Epithelial cell of prostate (primary cell): Measurements from ENCODE around the gene SLIT3.

ENCODE experiments used
- DNase-seq: peaks from one replicate; pipeline ENCODE4 v3.0.0-alpha.2; 2011; ENCODE audit warnings: low read depth, low spot score
- H3K27ac ChIP-seq: fragments of 450-650 bp; 2 replicates; pipeline ENCODE4 v1.5.1; 2017; ENCODE audit warnings: mild to moderate bottlenecking

The SLIT3 gene

DNA sequence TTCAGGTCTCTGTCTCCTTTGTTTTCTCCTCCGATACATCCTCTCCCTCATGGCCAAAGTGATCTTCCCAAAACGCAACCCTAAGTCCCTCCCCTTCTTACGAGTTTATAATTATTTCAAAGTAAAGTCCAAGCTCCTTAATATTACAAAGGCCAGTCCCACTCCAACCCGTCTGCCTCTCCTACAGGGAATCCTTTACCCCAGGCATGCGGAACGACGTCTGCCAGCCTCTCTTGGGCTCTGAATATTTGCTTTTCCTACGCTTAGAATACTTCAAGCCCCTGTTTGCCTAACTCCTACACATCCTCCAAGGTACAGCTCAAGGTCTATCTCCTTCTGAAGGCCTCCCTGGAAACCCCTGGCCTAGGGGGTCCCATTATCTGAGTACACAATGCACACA is 246.4 kb downstream of the SLIT3 start:
- no peak overlapping the region for H3K27ac ChIP-seq
- no peak for DNase-seq

DNA sequence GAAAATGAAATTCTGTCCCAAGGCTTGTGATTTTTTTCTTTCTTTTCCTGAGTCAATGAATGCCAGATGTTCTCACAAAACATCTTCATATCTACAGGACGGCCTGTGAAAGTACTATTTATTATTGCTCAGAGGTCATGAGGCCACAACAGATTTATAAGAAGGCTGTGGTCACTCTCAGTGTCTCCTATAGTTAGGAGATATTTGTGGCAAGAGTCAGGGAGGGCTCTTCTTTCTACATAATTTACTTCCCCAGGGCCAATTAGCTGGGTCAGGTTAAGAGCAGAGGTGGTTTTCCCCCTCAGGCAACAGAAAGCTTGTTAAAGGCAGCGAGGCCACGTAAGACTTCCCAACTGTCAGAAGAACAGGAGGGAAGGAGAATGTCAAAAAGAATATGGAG is 248.7 kb downstream of the SLIT3 start:
- no peak for DNase-seq
- H3K27ac ChIP-seq, result no peak overlapping the region

DNA sequence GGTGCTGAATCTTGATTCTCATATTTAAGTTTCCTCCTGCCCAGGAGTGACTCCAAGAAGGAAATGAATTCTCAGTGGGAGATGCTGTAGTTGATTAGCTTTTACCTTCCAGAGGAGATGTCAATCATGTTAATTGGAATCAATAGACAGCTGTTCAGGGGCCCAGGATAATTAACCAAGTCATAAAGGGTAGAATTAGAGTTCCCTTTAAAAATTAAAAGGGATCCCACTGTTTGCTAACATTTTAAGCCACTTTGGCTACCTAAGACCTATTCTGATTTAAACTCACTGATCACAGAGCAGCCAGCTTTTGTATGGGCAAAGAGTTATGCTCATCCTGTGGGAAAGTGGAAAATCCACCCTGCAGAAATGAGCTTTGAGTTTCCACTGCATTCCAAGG is 249.6 kb downstream of the SLIT3 start:
- no peak for DNase-seq
- peak overlapping the region; percentile 53 for H3K27ac ChIP-seq

DNA sequence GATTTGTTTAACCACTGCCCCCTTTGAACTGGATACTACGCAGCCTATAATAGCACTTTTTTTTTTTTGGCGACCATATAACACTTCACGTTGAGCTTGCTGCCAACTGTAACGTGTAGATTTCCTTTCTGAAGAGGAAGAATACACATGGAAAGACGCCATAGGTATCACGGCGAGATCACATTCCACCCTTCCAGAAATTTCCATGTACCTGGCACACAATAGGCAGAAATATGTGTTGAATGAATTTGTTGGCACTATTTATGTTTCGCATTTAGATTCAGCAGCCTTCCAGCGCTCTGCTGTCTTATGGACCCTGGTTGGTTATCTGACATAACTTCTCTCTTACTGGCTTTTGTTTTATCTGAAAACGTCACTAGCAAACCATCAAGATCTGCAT is 250.3 kb downstream of the SLIT3 start:
- no peak for DNase-seq
- H3K27ac ChIP-seq, result peak overlapping the region; percentile 53

DNA sequence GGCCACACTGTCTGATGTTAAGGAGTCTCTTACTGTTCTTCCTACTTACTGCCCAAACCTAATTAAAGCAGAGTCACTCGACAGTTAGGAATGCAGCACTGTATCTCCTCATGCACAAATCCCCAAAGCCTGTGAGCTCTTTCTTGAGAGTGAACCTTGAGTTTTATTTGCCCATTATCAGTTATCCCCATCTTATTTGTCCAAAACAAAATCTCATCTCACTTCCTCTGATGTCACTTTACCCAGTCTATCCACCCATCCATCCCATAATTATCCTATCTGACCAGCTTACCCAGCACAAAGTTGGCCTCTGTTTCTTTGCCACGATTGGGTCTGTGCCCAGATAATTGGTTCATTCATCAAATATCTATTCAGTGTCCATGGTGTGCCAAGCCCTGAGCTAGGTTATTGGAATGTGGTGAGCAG is 250.8 kb downstream of the SLIT3 start:
- peak; percentile 48 for DNase-seq
- peak overlapping the region; percentile 53 for H3K27ac ChIP-seq

DNA sequence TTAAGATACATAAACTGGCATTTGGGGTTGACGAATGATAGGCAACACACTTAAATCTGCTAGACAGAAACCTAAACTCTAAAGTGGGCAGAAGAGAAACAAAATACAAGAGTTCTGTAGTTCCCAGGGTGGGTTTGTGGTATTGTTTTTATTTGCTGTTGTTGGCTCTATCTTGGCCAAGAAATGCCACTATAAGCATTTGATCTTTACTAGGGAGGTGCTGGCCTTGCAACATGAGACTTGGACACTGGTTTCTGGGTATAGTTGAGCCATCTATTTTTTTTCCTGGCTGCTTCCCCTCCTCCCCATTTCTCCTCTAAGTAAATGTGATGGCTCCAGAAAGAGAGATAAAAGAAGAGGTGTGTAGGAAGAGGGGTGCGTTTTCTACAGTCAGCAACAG is 251.2 kb downstream of the SLIT3 start:
- no peak for DNase-seq
- H3K27ac ChIP-seq, result peak overlapping the region; percentile 53

DNA sequence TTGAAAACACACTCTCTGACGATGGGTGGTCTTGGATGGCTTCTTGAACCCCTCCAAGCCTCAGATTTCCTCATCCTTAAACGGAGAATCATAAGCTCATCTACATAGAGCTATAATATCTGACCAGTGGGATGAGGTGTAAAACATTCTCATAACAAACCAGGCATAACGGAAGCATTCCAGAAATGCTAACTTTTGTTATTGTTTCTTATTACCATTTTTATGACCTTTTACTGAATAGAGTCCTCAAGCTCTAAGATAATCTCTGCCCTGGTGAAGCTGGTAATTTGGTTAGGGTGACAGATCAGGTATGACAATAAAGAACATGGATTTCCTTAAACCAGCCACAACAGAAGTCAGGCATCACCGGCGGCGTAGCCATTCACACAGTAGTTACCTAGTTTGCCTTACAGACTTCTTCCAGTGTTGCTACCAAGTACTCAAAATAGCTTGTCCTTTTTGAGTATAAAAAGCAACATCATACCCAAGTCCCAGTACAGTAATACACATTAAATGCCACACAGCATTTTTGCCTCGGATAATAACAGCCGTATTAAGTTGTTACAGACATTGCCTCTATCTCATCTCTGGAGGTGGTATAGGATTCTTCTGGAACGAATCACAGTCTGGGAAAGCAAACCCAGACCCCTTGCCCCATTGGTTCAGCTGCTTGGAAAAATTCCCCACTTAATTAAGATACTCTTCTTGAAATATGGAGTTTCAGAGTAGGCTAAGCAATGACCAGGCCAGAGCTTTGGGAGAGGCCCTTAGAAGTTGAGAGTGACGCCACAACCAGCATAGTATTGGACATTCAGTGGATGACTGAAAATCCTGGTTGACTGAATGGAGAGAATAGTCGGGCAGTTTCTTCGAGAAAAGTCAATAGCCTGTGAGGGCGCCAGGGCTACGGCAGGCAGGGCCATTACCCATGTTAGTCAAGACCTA is 252.5 kb downstream of the SLIT3 start:
- no peak for DNase-seq
- H3K27ac ChIP-seq, result no peak overlapping the region

DNA sequence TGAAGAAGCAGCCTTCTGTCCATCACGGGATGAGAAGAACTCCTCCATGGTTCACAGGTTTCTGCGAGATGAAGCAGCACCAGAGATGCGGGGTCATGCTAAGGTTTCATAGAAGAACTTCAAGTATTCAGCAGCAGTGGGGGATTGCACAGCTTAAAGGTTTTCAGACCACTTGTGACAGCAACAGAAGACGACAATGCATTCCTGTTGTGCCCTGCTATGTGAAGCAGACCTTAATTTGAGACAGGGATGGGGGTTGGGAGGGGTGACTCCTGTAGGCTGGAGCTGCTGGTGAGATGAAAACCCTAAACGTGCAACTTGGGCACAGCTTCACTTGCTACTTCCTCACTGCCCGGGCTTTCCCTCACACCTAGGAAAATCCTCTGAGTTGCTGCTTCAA is 256.0 kb downstream of the SLIT3 start:
- no peak for DNase-seq
- no peak overlapping the region for H3K27ac ChIP-seq

DNA sequence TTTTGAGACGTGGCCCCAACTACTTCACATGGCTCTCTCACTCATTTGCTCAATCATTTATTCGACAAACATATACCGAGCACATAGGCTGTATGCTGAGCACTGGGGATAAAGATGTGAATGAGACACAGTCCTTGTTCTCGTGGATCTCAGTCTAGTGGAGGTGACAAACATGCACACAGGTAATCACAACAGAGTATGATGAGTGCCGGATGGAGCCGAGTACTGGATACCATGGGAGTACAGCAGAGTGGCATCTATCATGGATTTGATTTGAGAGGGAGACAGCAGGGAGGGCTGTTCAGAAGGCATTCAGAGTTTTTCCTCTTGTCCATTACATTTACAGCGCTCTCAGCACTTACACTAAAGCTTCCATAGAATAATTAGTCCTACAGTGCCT is 259.8 kb downstream of the SLIT3 start:
- no peak overlapping the region for H3K27ac ChIP-seq
- no peak for DNase-seq

DNA sequence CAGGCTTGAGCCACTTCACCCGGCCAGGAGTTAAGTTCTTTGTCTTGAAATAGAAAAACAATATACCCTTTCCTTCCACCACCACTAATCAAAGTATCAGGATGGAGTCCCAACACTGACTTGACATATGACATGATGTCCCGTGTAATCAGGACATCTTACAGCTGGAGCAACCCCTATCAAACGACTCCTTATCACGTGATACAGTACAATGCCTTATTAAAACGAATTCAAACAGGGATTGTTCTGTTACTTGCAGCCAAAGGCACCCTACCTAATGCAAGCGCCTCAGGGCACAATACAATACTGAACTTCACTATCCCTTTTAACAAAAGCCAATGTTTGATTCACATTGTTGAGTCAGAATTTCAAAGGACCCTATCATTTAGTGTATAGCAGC is 261.3 kb downstream of the SLIT3 start:
- DNase-seq, result no peak

DNA sequence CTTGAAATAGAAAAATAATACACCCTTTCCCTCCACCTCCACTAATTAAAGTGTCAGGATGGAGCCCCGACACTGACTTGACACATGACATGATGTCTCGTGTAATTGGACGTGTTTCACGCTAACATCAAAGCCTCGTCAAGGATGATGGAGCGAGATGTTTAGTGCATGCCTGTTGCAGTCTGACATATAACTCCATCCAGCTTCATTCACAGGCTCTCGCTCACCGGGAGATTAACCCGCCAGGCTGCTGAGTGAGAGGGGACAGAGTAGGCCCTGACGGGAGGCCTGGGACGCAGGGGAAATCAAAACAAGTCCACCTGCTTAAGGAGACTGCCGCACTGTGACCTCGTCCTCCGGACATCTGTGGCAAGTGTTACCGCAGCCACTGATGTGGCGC is 263.5 kb downstream of the SLIT3 start:
- no peak overlapping the region for H3K27ac ChIP-seq
- DNase-seq, result no peak

More for the DNA sequence above, 261.3 kb downstream of the SLIT3 start:
- no peak overlapping the region for H3K27ac ChIP-seq

DNA sequence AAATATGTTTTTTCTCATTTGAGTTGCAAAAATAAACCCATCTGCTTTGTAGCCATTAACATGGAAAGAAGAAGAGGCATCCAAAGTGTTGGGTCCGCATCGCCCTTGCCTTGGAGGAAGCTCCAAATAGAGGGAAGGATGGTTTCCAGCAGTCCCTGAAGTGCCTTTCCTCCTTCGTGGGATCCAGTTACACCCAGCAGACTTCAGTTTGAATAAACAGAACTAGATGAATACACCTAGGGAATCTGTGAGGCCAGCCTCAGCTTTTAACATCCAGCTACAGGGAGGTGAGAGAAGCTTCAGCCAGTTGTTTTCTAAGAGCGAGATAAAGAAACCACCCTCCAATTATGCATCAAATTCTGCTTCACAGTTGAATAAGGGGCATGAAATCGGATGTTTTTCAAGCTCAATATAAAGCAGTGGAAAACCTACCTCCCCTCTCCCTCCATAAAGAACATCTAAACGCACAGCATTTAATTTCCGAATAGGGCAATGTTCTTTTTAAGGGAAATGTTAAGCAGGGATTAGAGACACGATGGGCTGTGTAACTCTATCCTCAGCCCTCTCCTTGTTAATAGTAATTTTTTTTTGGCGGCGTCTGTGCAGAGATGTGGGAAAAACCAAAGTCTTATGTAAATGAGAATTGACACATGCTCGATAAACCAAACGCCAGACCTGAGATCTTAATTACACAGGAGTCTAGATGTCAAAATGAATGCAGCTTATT is 264.7 kb downstream of the SLIT3 start:
- no peak for DNase-seq
- H3K27ac ChIP-seq, result no peak overlapping the region

DNA sequence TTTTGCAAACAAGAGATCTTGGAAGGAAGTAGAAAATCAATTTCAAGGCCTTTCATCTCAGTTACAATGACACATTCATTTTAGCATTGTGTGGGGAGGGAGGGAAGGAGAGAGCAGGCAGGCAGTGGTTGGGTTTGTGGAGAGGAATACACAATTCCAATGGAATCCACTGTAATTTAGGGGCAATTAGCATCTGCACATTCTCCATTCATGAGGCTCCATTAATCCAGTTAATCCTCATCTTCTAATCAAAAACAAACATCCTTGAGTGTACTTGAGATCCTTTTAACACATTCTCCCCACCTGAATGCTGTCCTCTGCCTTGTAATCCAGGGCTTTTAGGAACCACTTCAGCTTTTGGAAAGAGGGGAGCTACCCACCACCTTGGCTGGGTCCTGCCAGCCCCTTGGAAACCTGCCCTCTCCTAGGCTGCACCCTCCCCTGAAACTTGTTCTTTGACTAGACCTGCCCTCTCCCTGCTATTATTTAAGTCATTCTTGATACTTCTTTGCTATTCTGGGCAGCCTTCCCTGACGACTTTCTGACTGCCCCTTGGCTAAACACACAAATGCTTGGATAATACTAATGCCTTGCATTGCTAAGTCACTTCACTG is 271.2 kb downstream of the SLIT3 start:
- DNase-seq, result no peak
- no peak overlapping the region for H3K27ac ChIP-seq

DNA sequence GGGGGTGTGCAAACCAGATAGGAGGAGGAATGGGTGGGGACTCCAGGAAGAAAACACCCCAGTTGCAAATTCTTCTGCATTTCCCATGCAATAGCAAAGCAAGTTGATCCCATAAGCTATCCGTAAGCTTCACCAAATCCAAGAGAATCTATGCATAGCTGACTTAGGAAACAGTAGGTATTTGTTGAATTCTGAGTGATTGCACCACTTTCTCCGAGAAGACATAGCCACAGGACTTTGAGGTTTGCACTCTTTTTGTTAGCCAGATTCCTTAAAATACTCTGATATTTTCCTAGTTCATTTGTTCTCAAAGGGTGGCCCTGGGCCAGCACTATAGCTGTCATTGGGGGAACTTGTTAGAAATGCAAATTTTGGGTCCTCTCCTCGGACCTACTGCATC is 271.9 kb downstream of the SLIT3 start:
- DNase-seq, result no peak
- H3K27ac ChIP-seq, result no peak overlapping the region

DNA sequence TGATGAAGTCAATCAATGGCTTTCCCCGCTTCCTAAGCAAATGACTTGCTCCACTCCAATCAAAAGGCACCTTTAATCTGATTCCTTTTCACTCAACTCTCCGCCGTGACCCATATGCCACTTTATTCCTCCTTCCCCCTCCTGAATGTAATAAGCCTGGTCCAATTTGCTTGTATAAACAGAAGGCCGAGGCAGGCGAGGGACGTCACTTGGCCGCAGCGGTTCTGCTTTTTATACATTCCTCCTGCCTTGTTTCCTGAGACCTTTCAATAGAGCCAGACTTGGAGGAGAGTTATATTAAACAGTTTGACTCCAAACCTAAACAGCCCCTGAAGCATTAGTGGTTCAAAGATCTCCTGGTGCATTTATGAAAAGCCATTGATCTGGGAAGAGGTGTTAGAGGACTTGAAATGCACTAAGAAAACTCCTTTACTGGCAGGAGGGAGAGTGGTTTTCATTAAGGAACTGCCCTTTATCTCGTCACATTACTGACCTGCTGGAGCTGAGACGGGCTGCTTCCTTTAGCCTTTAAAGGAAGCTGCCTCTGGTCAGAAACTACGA is 273.4 kb downstream of the SLIT3 start:
- DNase-seq, result no peak
- no peak overlapping the region for H3K27ac ChIP-seq

DNA sequence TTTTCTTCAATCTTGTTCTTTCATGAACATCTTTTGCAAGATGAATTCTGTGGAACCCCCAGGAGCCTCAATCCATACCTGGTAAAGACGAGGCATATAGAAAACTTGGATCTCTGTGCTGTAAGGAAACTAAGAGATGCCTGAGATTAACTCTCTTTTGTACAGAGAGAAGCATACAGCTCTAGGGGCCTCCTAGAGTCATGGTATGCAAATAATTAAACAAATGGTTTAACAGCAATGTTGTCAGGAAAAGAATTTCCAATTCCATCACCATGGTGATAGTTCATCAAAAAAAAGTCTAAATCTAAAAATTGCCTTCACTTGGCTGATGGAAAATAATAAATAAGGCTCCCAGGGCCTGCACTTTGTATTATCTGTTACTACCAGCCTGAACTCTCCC is 275.4 kb downstream of the SLIT3 start:
- no peak for DNase-seq
- H3K27ac ChIP-seq, result no peak overlapping the region

DNA sequence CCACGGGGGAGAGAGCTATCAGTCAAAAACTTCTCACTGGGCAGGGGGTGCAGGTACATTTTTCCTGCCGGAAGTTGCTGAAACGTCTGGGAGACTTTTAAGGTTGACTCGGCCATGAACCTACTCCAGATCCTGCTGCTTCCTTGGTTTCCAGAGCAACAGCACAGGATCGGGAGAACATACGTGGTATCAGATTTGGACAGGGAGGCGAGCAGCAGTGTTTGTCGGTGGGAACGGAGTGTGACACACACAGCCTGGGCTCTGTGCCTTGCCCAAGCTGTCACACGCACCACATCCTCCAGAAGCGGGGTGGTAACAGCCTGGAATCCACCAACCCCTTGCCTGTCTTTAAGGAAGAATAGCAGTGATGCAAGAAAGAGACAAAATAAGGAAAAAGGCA is 276.5 kb downstream of the SLIT3 start:
- no peak for DNase-seq
- no peak overlapping the region for H3K27ac ChIP-seq

DNA sequence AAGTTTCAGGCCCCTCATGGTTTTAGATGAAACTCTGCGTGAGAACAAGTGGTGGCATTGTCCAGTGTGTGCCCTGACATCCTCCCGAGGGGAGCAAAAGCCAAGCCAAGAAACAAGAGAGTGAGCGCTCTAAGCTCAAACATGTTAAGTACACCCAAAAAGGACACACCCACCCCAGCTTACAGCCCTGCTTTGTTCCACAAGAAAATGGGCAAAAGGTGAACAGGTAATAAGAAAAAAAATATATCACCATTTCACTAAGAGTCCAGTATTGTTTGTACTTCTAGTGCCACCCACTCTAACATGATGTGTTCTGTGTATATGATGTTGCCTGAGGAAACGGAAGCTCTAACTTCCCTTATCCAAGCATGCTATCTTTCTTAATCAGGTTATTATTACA is 278.2 kb downstream of the SLIT3 start:
- DNase-seq, result no peak
- H3K27ac ChIP-seq, result no peak overlapping the region

DNA sequence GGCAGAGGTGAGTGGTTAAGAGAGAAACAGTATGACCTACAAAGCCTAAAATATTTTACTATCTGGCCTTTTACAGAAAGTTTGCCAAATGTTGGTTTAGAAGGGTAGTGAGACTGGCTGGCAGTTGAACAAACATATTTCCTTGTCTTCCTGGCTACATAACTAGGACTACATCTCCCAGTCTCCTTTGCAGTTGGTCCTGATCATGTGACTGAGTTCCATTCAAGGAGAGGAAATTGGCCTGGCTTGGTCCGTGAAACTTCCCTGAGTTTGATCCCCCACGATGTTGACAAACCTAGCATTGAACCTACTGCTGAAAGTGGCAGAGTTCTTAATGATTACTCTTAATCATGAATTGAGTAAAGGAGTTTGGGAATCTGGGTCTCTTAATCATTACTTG is 280.8 kb downstream of the SLIT3 start:
- DNase-seq, result no peak

DNA sequence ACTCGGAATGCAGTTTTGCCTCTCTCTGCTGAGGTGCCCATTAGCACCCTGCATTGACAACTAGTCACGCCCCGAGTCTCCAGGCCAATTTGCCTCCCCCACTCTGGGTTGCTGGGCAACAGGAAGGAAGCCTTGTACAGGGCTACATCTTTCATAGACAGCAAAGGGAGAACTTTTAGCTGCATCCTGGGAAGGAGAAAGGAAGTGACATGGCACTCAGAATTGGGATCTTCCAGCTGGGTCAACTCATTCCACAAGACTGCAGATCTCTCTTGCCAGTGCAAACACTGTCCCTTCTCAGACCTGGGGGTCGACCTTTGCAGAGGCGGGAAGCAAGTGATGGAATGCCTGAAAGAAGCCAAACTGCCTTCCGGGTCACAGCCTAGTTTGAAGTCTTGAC is 282.0 kb downstream of the SLIT3 start:
- DNase-seq, result no peak
- no peak overlapping the region for H3K27ac ChIP-seq

More for the DNA sequence above, 280.8 kb downstream of the SLIT3 start:
- no peak overlapping the region for H3K27ac ChIP-seq

DNA sequence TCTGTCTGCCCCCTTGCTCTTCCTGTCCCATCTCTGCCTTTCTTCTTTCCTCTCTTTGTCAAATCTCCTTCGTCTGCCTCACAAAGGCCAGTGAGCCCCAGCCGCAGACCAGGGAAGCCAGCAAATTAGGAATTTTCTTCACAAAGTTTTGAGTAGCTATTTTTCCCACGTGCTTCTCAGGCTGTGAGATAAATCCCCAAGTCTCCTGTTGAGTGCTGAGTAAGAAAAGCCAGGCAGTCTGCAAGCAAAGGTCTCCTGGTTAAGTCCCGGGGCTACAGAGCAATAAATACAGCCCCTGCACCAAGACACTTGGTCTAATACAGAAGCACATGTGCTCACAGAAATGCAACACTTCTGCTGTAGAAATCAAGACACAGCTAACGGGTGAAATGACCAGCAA is 284.9 kb downstream of the SLIT3 start:
- DNase-seq, result no peak
- no peak overlapping the region for H3K27ac ChIP-seq
